Activated CD4-positive, alpha-beta T cell treated with anti-CD3 and anti-CD28 coated beads, Interleukin-2, Interleukin-4, amounts not matched to agents 100 ng/mL and 50 ng/mL, durations not matched to agents 16 hours and 8 hours (primary cell): Measurements from ENCODE around the gene HTR3B.
"Not testable (repeated sequence)": the region's sequence is repeated elsewhere in the genome, so short reads cannot be mapped to it uniquely, and the experiment has no call there.

Experiments used
- DNase-seq: peaks from one replicate; pipeline ENCODE4 v3.0.0-alpha.2; 2020; ENCODE audit warnings: low spot score

Gene HTR3B

DNA sequence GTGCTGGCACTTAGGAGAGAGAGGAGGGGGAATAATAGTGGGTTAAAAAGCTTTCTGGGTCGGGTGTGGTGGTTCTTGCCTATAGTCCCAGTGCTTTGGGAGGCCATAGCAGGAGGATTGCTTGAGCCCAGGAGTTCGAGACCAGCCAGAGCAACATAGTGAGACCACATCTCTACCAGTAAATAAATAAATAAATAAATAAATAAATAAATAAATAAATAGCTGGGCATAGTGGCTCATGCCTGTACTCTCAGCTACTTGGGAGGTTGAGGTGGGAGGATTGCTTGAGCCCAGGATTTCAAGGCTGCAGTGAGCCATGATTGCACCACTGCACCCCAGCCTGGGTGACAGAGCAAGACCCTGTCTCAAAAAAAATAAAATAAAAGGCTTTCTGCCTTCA, 41.6 kb downstream of the HTR3B start:
- DNase-seq: not testable (repeated sequence)

DNA sequence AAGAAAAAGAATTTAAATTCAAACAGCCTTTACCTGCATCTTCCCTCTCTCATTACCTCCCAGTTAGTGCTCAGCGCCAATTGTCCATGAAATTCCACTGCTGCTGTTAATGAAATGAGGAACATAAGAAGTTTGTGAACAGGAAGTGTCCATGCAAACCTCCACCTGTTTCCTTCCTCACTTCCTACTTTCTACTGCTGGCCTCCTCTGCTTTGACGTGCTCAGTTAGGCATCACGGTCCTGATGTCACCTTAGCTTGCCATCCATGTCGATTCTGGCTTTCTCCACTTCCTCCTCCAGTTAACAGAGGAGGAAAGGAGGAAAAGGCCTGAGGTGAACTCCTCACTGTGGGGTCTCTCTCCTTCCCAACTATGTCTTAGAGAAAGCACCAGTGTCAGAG, 43.4 kb downstream of the HTR3B start:
- no peak for DNase-seq

DNA sequence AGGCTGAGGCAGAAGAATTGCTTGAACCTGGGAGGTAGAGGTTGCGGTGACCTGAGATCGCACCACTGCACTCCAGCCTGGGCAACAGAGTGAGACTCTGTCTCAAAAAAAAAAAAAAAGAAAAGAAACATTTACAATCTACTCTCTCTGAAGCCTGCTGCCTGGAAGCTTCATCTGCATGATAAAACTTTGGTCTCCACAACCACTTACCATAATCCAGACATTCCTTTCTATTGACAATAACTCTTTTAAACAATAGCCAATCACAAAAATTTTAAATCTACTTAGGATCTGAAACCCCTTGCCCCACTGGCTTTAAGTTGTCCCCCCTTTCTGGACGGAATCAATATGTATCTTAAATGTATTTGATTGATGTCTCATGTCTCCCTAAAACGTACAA, 45.3 kb downstream of the HTR3B start:
- no peak for DNase-seq

DNA sequence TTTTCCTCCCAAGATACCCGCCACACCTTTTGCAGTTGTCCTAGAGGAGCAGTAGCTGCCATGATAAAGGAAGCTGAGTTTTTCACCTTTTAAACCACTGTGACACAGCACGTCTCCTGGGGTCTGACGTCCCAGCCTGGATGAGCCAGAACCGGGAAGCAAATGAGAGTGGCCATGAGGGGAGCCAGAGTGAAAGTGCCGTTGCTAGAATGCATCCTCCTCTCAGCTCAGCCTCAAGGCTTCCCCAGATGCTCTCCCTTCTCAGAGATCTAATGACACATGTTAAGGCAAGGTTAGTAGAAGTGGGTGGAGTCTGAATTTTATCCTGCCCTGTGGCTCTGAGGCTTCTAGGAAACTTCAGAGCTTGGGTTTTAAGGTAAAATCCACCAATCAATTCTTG, 46.9 kb downstream of the HTR3B start:
- DNase-seq: no peak

DNA sequence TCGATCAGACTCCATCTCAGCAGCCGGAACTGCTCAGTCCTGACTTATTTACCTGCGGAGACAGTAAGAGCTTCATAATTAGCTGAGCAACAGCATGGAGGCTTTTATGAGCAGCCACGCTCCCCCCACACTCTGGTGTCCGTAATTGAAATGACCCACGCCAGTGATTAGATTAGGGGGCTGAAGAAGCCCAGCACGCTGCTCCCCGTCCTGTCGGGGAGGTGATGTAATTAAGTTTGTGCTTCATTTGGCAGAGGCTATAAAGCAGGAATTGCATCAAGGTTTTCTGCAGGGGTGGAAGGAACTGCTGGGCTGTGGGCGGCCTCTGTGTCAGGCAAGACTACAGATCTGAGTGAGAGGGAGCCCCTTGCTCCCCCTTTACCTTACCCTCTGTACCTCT, 47.5 kb downstream of the HTR3B start:
- no peak for DNase-seq

DNA sequence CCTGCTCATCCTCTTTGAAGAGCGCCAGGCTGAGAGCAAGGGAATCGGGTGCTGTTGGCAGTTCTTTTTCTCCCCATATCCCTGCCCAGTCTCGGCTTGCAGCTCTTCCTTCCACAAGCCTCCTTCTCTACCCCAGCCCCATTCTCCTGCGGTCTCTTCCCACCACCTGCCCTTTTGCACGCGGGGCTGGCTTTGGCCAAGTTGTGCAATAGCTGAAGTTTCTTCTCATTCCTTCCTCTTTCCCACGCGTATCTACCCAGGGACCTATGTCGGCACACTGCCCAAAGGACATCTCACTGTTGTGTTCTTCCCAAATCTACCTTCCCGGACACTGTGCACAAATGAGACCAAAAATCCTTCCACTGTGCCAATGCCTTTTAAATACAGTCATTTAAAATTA, 48.0 kb downstream of the HTR3B start:
- DNase-seq: no peak

DNA sequence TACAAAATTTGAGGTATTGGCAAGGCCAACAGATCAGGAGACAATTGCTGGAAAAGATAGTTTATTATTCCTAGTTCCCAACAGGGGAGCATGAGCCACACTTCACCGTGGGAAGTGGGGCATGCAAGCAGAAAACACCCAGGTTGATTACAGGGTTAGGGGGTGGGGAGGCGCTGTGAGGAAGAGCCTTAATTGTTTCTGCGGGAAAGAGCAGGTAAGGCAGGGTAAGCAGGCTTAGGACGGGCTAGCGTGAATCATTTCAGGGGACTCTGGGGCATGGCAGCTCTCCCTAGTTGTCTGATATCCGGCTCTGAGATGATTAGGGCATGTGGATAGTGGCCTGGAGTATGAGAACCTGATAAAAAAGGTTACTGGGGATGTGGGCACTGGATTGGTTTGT, 49.6 kb downstream of the HTR3B start:
- no peak for DNase-seq

DNA sequence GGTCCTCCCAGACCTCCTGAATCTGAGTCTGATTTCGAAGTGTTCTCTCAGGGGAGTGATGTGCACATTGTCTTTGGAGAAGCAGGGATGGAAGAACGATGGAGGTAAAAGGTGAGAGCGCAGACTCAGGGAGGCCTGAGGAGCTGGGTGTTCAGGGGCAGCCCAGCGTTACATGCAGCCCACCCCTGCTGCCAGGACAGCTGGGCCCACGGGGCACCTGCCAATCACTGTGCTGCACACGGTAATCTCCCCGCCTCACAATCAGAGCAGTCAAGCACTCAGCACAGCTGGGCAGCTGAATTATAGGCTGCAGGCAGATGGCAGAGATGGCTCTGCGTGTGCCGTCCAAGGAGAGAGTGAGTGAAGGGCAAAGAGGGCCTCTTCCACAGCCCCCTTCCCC, 52.4 kb downstream of the HTR3B start:
- no peak for DNase-seq

DNA sequence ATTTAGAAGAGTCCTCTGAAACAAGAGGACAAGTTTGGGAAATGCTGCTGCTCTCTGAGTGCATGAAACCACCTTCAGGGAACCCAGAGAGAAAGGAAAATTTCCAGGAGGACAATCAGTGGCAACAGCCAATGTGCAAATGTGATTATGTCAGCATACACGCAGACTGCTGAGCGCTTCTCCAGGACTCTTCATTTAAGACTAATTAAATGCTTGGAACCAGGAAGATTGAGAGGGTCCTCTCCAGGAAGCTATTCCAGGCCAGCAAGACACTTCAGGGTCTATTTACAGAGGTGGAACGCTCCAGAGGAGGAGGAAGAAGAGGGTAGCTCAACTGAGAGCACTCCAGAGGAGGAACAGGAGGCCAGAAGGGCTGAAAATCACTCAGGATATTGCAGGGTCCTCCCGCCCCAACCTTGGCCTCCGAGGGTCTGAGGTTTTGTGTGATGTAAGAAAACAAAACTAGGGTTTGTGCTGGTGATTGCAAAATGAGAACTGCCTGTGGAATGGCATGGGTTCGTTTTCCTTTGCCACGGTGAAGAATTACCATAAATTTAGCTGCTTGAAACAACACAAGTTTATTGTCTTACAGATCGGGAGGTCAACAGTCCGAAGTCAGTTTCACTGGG, 56.2 kb downstream of the HTR3B start:
- DNase-seq: no peak

DNA sequence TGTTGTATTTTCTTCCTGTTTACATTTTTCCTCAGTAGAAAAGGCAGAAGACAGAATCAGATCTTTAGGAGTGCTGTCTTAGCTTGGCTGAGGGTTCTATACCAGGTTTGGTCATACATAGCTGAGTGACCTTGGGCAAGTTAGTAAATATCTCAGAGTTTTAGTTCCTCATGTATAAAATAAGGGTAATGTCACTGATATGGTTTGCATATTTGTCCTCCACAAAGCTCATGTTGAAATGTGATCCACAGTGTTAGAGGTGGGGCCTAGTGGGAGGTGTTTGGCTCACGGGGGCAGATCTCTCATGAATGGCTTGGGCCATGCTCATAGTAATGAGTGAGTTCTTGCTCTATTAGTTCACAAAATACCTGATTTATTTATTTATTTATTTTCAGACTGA, 62.8 kb downstream of the HTR3B start:
- no peak for DNase-seq

DNA sequence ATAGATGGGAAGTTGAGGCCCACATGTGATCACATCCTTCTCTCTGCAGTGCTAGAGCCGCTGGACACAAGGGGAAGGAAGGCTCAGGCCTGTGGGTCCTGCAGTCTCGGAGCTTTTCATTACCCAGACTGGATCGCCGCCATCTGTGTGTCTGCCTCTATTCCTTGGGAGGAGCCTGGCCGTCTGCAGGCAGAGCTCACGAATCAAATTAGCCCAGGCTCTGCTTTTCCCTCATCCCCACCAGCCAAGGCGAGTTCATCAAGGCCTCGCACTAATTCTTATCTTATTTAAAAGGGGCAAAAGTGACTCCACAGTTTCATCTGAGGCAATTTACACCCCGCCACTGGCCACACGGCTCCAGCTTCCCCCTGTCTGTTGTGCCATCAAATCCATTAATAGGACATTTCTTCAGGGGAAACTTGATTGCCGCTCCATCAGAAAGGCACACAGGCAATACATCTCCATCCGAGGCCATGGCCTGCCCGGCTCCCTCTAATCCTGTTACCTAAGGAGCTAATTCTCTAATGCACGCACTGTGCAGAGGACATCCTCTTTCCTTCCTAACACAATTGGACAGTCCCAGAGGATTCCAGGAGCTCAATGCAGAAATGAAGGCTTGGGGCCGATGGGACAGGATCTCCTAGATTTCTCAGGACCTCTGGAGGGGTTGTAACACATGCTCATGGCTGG, 67.1 kb downstream of the HTR3B start:
- no peak for DNase-seq

DNA sequence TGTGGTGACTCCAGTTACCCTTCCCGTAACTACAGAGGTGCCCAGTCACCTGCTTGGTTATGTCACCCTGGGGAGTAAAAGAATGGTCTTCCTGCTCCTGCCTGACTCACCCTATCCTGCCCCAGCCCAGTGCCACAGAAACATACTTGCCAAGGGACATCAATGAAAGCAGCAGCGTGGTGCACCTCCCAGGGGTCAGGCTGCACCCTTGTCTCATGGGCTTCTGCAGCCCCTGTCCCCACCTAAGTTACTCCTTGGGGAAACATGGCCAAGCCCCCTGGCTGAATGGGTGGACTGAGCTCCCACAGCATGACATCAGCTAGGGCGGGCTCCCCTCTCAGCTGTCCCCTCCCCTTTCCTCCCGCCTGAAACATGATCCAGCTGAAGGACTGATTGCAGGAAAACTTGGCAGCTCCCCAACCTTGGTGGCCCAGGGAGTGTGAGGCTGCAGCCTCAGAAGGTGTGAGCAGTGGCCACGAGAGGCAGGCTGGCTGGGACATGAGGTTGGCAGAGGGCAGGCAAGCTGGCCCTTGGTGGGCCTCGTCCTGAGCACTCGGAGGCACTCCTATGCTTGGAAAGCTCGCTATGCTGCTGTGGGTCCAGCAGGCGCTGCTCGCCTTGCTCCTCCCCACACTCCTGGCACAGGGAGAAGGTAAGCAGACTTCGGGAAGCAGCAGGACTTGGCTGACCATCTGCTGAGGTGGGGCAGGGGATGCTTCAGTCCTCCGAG, 70.3 kb downstream of the HTR3B start, which contains the start of gene HTR3A:
Gene HTR3A, plus strand, starts transcription at position 368 of the 730 bp plus-strand sequence. Its CDS starts 218 bp downstream, at position 586.
- DNase-seq: no peak

DNA sequence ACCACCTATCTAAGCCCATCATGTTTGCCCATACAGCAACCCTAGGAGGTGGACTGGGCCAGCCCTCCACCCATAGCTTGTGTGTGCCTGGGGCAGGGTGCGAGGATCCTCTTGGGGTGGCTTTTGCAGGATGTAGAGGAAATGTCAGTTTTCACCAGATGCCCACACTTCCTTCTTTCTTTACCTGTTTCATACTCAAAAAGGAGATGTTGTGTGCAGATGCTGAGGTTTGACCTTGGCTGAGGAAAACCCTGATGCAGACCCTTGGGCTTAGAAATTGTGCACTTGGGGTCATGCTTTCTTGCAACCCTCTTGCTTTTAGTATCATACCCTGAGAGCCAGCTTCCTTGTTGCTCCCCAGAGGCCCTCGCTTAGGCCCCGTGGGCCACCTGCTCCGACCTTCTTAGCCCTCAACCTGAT, 72.5 kb downstream of the HTR3B start:
- no peak for DNase-seq

DNA sequence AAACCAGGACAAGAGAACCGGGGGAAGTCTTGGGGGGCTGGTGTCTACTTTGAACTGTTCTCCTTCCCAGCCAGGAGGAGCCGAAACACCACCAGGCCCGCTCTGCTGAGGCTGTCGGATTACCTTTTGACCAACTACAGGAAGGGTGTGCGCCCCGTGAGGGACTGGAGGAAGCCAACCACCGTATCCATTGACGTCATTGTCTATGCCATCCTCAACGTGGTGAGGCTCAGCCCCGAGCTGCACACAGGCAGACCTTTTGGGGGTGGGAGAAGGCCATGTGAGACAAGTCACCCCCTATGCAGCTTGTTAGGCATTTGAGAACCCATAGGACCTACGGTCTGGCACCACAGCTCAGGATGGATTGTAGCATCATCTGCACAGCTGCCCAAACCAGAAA, 73.1 kb downstream of the HTR3B start:
- DNase-seq: no peak

DNA sequence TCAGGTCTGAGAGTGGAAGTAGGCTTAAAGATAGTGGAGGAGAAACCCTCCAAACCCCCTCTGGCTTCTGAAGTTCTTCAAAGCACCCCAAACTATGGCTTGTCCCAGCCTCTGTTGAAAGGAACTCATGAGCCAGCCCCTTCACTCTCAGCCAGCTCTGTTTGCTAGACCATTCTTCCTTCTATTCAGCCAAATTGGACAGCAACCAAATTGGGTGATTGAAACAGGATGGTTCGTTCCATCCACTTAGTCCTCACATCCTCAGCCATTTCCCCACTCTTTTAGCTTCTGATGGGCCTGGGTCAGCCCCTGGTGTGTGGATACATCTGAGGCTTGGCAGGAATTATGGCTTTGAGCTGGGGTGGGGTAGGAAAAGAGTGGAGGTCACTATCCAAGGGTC, 74.8 kb downstream of the HTR3B start:
- DNase-seq: no peak

DNA sequence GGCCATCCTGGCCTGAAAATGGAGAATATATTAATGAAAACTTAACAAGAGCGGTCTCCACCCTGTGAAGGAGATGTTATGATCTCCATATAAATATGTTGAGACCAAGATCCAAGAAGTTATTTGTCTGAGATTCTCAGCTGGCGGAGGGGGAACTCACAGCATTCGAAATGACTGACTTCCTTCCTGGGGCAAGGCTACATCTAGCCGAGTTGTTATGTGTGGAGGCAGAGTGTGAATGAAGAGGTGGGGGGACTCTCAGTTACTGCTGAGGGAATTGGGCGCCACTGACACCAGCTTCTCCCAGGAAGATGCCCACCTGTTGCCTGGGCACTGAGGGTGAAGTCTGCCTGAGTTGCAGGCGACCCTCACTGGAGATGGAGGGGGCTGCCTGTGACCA, 76.2 kb downstream of the HTR3B start:
- DNase-seq: no peak

DNA sequence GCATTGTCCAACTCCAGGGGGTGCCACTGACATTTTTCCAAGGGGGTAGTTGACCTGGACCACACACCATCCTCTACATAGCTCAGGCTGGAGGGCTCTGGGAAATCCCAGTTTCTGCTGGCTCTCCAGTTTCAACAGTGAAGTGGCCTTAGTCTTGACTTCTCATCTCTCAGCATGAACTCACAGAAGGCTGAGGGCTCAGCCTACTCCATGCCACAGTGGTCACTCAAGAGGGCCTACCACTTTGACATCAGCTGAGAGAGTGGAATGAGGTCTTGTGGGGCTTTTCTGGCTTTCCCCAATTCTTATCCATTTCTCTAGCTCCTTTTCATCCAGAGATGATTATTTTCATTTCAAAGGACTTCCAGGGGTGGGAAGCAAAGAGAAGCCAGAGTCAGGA, 77.7 kb downstream of the HTR3B start:
- DNase-seq: no peak

DNA sequence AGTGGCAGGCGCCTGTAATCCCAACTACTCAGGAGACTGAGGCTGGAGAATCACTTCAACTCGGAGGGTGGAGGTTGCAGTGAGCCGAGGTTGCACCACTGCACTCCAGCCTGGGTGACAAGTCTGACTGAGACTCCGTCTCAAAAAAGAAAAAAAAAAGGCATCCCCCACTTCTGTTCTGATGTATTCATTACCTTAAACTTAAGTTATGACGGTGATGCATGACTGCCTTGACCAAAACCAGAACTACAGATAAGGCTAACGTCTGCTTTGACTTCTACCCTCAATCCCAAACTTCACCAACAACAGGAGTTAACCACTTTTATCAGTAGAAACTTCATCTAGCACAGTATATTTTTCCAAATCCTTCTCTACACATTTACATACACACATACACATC, 80.2 kb downstream of the HTR3B start:
- DNase-seq: no peak

DNA sequence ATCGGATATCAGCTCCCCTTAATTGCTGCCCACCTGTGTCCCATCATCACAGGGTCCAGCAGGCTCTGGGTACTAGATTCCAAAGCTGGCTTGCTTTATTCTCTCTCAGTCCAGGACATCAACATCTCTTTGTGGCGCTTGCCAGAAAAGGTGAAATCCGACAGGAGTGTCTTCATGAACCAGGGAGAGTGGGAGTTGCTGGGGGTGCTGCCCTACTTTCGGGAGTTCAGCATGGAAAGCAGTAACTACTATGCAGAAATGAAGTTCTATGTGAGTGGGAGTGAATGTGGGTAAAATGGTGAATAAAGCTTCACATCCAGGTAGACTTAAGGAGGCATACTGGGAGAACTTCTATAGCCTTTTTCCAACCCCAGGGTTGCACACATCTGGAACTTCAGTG, 81.3 kb downstream of the HTR3B start:
- no peak for DNase-seq

DNA sequence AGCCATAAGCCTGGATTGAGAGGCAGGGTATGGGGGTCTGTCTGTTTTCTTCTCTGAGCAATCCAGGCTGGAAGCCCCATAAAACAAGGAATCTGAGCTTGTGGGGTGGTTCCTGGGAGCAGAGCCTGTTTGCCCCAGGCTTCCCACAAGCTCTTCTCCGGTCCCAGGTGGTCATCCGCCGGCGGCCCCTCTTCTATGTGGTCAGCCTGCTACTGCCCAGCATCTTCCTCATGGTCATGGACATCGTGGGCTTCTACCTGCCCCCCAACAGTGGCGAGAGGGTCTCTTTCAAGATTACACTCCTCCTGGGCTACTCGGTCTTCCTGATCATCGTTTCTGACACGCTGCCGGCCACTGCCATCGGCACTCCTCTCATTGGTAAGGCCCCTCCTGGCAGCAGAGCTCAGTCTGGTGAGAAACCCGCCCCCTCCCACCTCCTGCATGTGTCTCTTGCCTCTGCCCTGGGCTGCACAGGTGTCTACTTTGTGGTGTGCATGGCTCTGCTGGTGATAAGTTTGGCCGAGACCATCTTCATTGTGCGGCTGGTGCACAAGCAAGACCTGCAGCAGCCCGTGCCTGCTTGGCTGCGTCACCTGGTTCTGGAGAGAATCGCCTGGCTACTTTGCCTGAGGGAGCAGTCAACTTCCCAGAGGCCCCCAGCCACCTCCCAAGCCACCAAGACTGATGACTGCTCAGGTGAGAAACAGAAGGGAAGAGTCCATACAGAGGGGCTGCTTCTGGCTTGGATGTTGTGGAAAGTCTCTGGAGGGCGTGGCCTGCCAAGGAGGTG, 82.0 kb downstream of the HTR3B start:
- DNase-seq: no peak

DNA sequence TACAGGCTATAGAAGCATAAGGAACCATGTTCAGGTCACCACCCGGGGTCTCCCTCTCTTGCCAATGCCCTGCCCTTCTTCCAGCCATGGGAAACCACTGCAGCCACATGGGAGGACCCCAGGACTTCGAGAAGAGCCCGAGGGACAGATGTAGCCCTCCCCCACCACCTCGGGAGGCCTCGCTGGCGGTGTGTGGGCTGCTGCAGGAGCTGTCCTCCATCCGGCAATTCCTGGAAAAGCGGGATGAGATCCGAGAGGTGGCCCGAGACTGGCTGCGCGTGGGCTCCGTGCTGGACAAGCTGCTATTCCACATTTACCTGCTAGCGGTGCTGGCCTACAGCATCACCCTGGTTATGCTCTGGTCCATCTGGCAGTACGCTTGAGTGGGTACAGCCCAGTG, 84.8 kb downstream of the HTR3B start:
- DNase-seq: no peak

DNA sequence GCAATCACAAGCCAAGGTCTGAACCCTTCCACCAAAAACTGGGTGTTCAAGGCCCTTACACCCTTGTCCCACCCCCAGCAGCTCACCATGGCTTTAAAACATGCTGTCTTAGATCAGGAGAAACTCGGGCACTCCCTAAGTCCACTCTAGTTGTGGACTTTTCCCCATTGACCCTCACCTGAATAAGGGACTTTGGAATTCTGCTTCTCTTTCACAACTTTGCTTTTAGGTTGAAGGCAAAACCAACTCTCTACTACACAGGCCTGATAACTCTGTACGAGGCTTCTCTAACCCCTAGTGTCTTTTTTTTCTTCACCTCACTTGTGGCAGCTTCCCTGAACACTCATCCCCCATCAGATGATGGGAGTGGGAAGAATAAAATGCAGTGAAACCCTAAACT, 85.3 kb downstream of the HTR3B start:
- DNase-seq: no peak

DNA sequence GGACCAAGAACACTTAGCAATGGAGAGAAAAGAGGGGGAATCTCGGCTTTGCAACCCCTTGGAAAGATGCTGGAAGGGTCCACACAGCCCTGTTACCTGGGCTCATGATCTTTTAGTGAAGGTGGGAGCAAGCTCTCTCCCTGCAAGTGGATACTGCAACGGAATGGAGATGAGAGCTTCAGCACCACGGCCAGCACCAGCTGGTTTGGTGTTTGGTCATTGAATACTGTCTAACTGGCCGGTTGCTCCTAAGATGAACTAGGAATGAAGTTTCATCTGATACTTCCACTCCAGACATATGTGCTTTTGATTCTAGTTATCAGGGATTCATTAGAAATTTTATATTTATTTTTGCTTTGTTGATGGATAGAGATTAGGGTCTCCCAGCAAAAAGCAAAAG, 86.6 kb downstream of the HTR3B start:
- DNase-seq: no peak
